Measurements from ENCODE around the gene EHMT2. TPM values are rescaled to one million over a fixed set of nuclear protein-coding genes. Genes with fewer than 3 reads are reported as not detected.

The EHMT2 gene
- total and polyA plus RNA-seq, 2 of the 13 experiments (the other 11 are each of a cell fraction or from before 2014, with no cell fraction given): 55.2 to 69.2 TPM

DNA sequence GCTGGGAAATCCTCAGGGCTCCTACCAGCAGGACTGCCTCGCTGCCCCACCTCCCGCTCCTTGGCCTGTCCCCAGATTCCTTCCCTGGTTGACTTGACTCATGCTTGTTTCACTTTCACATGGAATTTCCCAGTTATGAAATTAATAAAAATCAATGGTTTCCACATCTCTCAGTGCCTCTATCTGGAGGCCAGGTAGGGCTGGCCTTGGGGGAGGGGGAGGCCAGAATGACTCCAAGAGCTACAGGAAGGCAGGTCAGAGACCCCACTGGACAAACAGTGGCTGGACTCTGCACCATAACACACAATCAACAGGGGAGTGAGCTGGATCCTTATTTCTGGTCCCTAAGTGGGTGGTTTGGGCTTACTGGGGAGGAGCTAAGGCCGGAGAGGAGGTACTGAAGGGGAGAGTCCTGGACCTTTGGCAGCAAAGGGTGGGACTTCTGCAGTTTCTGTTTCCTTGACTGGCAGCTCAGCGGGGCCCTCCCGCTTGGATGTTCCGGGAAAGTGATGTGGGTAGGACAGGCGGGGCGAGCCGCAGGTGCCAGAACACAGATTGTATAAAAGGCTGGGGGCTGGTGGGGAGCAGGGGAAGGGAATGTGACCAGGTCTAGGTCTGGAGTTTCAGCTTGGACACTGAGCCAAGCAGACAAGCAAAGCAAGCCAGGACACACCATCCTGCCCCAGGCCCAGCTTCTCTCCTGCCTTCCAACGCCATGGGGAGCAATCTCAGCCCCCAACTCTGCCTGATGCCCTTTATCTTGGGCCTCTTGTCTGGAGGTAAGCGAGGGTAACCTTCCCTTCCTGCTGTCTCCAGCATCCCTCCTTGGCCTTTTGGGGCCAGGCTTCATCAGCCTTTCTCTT is 48.2 kb upstream of the EHMT2 start, which contains the start of gene CFB (continued):
- TF ChIP-seq U2AF2 (IDR thresholded peaks at IDR 0.05; ENCODE audit: low read depth, low read length): 0 out of 2 replicates have a peak, but pooled peaks have one; percentile 26
- 0 out of 2 replicates have a peak, but pooled peaks have one; percentile 87 for TF ChIP-seq ZNF251 (CRISPR knock-in tag; IDR thresholded peaks at IDR 0.05)
- no peak for TF ChIP-seq ZNF850 (CRISPR knock-in tag; conservative IDR thresholded peaks at IDR 0.05)
- peak; percentile 93 for TF ChIP-seq ZNF253 (CRISPR knock-in tag; IDR thresholded peaks at IDR 0.05; ENCODE audit: borderline replicate concordance)
- TF ChIP-seq CBX5 (CRISPR knock-in tag; IDR thresholded peaks at IDR 0.05; ENCODE audit: borderline replicate concordance): peak; percentile 69; the same call in 1 of the 2 replicates
- peak; percentile 57; the same call in 1 of the 2 replicates for TF ChIP-seq ZNF510 (CRISPR knock-in tag; IDR thresholded peaks at IDR 0.05; ENCODE audit: low read depth)
- TF ChIP-seq KAT7 (CRISPR knock-in tag; IDR thresholded peaks at IDR 0.05; ENCODE audit: borderline replicate concordance): peak; percentile 91
- no peak for TF ChIP-seq ZNF570 (CRISPR knock-in tag; IDR thresholded peaks at IDR 0.05; ENCODE audit: borderline replicate concordance)
- TF ChIP-seq RARG (CRISPR knock-in tag; IDR thresholded peaks at IDR 0.05; ENCODE audit: low read depth): peak; percentile 62; the same call in 1 of the 2 replicates
- TF ChIP-seq ARNT (IDR thresholded peaks at IDR 0.05): no peak
- 0 out of 2 replicates have a peak, but pooled peaks have one; percentile 36 for TF ChIP-seq ZNF878 (CRISPR knock-in tag; IDR thresholded peaks at IDR 0.05)
- TF ChIP-seq, protein P1, sequence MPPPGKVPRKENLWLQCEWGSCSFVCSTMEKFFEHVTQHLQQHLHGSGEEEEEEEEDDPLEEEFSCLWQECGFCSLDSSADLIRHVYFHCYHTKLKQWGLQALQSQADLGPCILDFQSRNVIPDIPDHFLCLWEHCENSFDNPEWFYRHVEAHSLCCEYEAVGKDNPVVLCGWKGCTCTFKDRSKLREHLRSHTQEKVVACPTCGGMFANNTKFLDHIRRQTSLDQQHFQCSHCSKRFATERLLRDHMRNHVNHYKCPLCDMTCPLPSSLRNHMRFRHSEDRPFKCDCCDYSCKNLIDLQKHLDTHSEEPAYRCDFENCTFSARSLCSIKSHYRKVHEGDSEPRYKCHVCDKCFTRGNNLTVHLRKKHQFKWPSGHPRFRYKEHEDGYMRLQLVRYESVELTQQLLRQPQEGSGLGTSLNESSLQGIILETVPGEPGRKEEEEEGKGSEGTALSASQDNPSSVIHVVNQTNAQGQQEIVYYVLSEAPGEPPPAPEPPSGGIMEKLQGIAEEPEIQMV (CRISPR knock-in tag; IDR thresholded peaks at IDR 0.05; ENCODE audit: low read depth): 0 out of 2 replicates have a peak, but pooled peaks have one; percentile 23
- TF ChIP-seq, protein P2, sequence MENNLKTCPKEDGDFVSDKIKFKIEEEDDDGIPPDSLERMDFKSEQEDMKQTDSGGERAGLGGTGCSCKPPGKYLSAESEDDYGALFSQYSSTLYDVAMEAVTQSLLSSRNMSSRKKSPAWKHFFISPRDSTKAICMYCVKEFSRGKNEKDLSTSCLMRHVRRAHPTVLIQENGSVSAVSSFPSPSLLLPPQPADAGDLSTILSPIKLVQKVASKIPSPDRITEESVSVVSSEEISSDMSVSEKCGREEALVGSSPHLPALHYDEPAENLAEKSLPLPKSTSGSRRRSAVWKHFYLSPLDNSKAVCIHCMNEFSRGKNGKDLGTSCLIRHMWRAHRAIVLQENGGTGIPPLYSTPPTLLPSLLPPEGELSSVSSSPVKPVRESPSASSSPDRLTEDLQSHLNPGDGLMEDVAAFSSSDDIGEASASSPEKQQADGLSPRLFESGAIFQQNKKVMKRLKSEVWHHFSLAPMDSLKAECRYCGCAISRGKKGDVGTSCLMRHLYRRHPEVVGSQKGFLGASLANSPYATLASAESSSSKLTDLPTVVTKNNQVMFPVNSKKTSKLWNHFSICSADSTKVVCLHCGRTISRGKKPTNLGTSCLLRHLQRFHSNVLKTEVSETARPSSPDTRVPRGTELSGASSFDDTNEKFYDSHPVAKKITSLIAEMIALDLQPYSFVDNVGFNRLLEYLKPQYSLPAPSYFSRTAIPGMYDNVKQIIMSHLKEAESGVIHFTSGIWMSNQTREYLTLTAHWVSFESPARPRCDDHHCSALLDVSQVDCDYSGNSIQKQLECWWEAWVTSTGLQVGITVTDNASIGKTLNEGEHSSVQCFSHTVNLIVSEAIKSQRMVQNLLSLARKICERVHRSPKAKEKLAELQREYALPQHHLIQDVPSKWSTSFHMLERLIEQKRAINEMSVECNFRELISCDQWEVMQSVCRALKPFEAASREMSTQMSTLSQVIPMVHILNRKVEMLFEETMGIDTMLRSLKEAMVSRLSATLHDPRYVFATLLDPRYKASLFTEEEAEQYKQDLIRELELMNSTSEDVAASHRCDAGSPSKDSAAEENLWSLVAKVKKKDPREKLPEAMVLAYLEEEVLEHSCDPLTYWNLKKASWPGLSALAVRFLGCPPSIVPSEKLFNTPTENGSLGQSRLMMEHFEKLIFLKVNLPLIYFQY (CRISPR knock-in tag; IDR thresholded peaks at IDR 0.05; ENCODE audit: borderline replicate concordance): peak; percentile 56; the same call in 1 of the 2 replicates
- 0 out of 2 replicates have a peak, but pooled peaks have one; percentile 21 for TF ChIP-seq KLF13 (CRISPR knock-in tag; IDR thresholded peaks at IDR 0.05)
- no peak for TF ChIP-seq ZNF678 (CRISPR knock-in tag; IDR thresholded peaks at IDR 0.05)
- no peak for TF ChIP-seq HOXA7 (CRISPR knock-in tag; IDR thresholded peaks at IDR 0.05)
- TF ChIP-seq, protein P3, sequence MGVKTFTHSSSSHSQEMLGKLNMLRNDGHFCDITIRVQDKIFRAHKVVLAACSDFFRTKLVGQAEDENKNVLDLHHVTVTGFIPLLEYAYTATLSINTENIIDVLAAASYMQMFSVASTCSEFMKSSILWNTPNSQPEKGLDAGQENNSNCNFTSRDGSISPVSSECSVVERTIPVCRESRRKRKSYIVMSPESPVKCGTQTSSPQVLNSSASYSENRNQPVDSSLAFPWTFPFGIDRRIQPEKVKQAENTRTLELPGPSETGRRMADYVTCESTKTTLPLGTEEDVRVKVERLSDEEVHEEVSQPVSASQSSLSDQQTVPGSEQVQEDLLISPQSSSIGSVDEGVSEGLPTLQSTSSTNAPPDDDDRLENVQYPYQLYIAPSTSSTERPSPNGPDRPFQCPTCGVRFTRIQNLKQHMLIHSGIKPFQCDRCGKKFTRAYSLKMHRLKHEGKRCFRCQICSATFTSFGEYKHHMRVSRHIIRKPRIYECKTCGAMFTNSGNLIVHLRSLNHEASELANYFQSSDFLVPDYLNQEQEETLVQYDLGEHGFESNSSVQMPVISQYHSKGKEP (CRISPR knock-in tag; IDR thresholded peaks at IDR 0.05): 0 out of 2 replicates have a peak, but pooled peaks have one; percentile 67
- peak; percentile 47; the same call in 1 of the 2 replicates for TF ChIP-seq KDM3A (CRISPR knock-in tag; IDR thresholded peaks at IDR 0.05; ENCODE audit: low read depth)
- TF ChIP-seq ZNF17 (CRISPR knock-in tag; IDR thresholded peaks at IDR 0.05): no peak
- peak; percentile 15; the same call in 1 of the 2 replicates for TF ChIP-seq PHF20 (CRISPR knock-in tag; IDR thresholded peaks at IDR 0.05)
- peak; percentile 88 to 95 for TF ChIP-seq NR2F1 (CRISPR knock-in tag; IDR thresholded peaks at IDR 0.05)
- no peak for TF ChIP-seq ZNF234 (CRISPR knock-in tag; conservative IDR thresholded peaks at IDR 0.05)
- TF ChIP-seq ZNF44 (CRISPR knock-in tag; IDR thresholded peaks at IDR 0.05): no peak; the same call in 1 of the 2 replicates

Measured in HepG2 (cell line).